PC-3 (cell line): ENCODE measurements around the gene TSNAX. TPM values are rescaled to one million over a fixed set of nuclear protein-coding genes. Genes with fewer than 3 reads are reported as not detected.

ENCODE experiments used
- ATAC-seq: fragments of 200-7000 bp; cut with Tn5 transposase; 2 replicates; pipeline ENCODE4 v1.9.1; 2020; ENCODE audit warnings: mild to moderate bottlenecking, moderate library complexity
- BruUV-seq: library from RNA; stranded (reverse); fragments of 400-500 nt; replicated peaks from 2 replicates; lab custom pipeline; 2021; lab: Mats Ljungman, UMichigan
- CTCF ChIA-PET: fragments of 300-600 bp; sonication (Branson Sonifier 250); formaldehyde crosslinking; loops from one replicate; lab custom pipeline; 2022; ENCODE audit warnings: antibody characterized with exemption; lab: Charles Lee
- POLR2A ChIA-PET: fragments of 300-600 bp; sonication (Branson Sonifier 250); formaldehyde crosslinking; loops from one replicate; lab custom pipeline; 2022; ENCODE audit warnings: antibody characterized with exemption; ENCODE audit not compliant: unreplicated experiment; lab: Charles Lee
- DNase-seq: peaks from one replicate; pipeline ENCODE4 v3.0.0-alpha.2; 2015
- H2AFZ ChIP-seq: fragments of 300-600 bp; sonication (generic); 2 replicates; pipeline ENCODE4 v1.6.0; 2016; ENCODE audit warnings: antibody characterized with exemption, low read length
- H3F3A ChIP-seq: fragments of 300-600 bp; sonication (generic); one replicate; pipeline ENCODE4 v1.6.0; 2017; ENCODE audit warnings: antibody characterized with exemption, low read length, control low read depth, mild to moderate bottlenecking; ENCODE audit not compliant: unreplicated experiment
- H3K27ac ChIP-seq: fragments of 300-600 bp; sonication (generic); 2 replicates; pipeline ENCODE4 v1.5.1; 2016; ENCODE audit warnings: mild to moderate bottlenecking, low read length
- H3K27me3 ChIP-seq: fragments of 300-600 bp; sonication (generic); 2 replicates; pipeline ENCODE4 v1.6.1; 2016; ENCODE audit warnings: low read length, mixed read lengths
- H3K36me3 ChIP-seq: fragments of 300-600 bp; sonication (generic); 2 replicates; pipeline ENCODE4 v1.6.1; 2016; ENCODE audit warnings: low read depth, mixed run types, low read length, mixed read lengths
- H3K4me1 ChIP-seq: fragments of 300-600 bp; sonication (generic); 2 replicates; pipeline ENCODE4 v1.5.1; 2016; ENCODE audit warnings: low read length; ENCODE audit not compliant: insufficient read depth
- H3K4me2 ChIP-seq: fragments of 300-600 bp; sonication (generic); 2 replicates; pipeline ENCODE4 v1.6.0; 2016; ENCODE audit warnings: low read length
- H3K4me3 ChIP-seq: fragments of 300-600 bp; sonication (generic); 2 replicates; pipeline ENCODE4 v1.5.1; 2016; ENCODE audit warnings: mild to moderate bottlenecking, low read length, mixed read lengths
- H3K79me2 ChIP-seq: fragments of 300-600 bp; sonication (generic); 2 replicates; pipeline ENCODE4 v1.6.1; 2017; ENCODE audit warnings: low read length, mixed read lengths
- H3K9ac ChIP-seq: fragments of 300-600 bp; sonication (generic); 2 replicates; pipeline ENCODE4 v1.6.0; 2016; ENCODE audit warnings: mild to moderate bottlenecking, low read length
- H3K9me2 ChIP-seq: fragments of 300-600 bp; sonication (generic); replicated peaks from 2 replicates; pipeline ENCODE4 v1.6.1; 2016; ENCODE audit warnings: mixed run types, low read length, mixed read lengths
- H3K9me3 ChIP-seq: fragments of 300-600 bp; sonication (generic); 2 replicates; pipeline ENCODE4 v1.6.1; 2016; ENCODE audit warnings: low read length, mixed read lengths
- H4K20me1 ChIP-seq: fragments of 300-600 bp; sonication (generic); 2 replicates; pipeline ENCODE4 v1.6.1; 2016; ENCODE audit warnings: low read length, mixed read lengths
- EZH2 ChIP-seq: fragments of 300-600 bp; sonication (generic); IDR thresholded peaks from one replicate; pipeline ENCODE4 v1.6.1; 2017; ENCODE audit warnings: antibody characterized with exemption, mild to moderate bottlenecking, low read length; ENCODE audit not compliant: unreplicated experiment
- EZH2phosphoT487 ChIP-seq: fragments of 300-600 bp; sonication (generic); IDR thresholded peaks from 2 replicates; pipeline ENCODE4 v1.6.1; 2018; ENCODE audit warnings: mild to moderate bottlenecking, antibody characterized with exemption, low read length, borderline replicate concordance
- intact Hi-C: fragments of 100-400 bp; cut with micrococcal nuclease; formaldehyde crosslinking; loops from 2 replicates; pipeline ENCODE4 v1.9.0; 2023
- total RNA-seq: library from RNA; depleted of rRNA; stranded (reverse); fragments of >200 nt; gene quantifications from 2 replicates; pipeline ENCODE4 v1.2.3, GENCODE V29; 2014
- TF ChIP-seq, protein P1 (sequence below): fragments of 300-600 bp; sonication (generic); conservative IDR thresholded peaks from 2 replicates; pipeline ENCODE4 v1.5.1; 2017; ENCODE audit warnings: antibody characterized with exemption, low read depth, mild to moderate bottlenecking, low read length

TSNAX gene
- total RNA-seq, 1 experiment from 2014 or later, result 33.1 TPM

- peak; percentile 99 for ATAC-seq
- Histone ChIP-seq H3K79me2 (no peaks in the 10 kb centered on the region), H3K4me2 (0 out of 2 replicates have a peak overlapping the region, but pooled peaks have one; percentile 25), H3K36me3 (no peaks in the 10 kb centered on the region), H4K20me1 (no peaks in the 10 kb centered on the region), H3K4me3 (no peak overlapping the region), H2AFZ (peak overlapping the region; percentile 58), H3F3A (no peaks in the 10 kb centered on the region), H3K4me1 (peaks cover 4% of the 10 kb centered on the region), H3K9me2 (no peaks in the 10 kb centered on the region), H3K9me3 (no peaks in the 10 kb centered on the region), H3K27me3 (no peaks in the 10 kb centered on the region), H3K9ac (no peak overlapping the region), H3K27ac (peak overlapping the region; percentile 21; the same call in 1 of the 2 replicates)
- ChIA-PET POLR2A (no interaction called here), CTCF (interaction anchor here (0.6 to 0.8 kb wide), 3 partner anchors 17 to 227 kb away, joined by 3 to 5 read pairs (median 4); no protein-coding TSS in a partner anchor)
- intact Hi-C loops, result loop anchor here (1.0 to 5.0 kb wide), 2 partner anchors 162 to 226 kb away; partner anchors contain the start of gene EGLN1
- peak; percentile 86 for DNase-seq
- TF ChIP-seq, protein P1, sequence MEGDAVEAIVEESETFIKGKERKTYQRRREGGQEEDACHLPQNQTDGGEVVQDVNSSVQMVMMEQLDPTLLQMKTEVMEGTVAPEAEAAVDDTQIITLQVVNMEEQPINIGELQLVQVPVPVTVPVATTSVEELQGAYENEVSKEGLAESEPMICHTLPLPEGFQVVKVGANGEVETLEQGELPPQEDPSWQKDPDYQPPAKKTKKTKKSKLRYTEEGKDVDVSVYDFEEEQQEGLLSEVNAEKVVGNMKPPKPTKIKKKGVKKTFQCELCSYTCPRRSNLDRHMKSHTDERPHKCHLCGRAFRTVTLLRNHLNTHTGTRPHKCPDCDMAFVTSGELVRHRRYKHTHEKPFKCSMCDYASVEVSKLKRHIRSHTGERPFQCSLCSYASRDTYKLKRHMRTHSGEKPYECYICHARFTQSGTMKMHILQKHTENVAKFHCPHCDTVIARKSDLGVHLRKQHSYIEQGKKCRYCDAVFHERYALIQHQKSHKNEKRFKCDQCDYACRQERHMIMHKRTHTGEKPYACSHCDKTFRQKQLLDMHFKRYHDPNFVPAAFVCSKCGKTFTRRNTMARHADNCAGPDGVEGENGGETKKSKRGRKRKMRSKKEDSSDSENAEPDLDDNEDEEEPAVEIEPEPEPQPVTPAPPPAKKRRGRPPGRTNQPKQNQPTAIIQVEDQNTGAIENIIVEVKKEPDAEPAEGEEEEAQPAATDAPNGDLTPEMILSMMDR, result peak; percentile 71
- no peak for TF ChIP-seq EZH2
- no TSS peak for BruUV-seq
These were observed 55.6 kb downstream of the TSNAX start for GRCh38 chr1:231584117-231584516.

DNA sequence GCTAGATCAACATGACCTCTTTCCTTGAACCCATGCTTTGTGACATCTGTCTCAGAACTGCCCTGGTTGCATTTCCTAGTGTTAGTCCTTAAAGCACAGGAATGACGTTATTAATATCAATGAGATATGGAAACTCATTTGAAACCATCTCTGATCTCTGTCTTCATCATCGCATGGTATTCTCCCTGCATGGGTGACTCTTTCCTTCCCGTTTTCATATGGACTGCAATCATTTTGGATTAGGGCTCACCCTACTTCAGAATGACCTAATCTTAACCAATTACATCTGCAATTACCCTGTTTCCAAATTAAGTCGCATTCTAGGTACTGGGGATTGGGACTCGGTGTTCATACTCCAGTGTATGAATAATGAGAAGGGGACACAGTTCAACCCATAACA lies 56.5 kb downstream of the TSNAX start:
- Histone ChIP-seq H3K9me3 (no peaks in the 10 kb centered on the region), H3K27ac (no peak overlapping the region), H3K4me1 (peaks cover 4% of the 10 kb centered on the region), H3K9me2 (no peaks in the 10 kb centered on the region), H3K79me2 (no peaks in the 10 kb centered on the region), H3K9ac (no peak overlapping the region), H3K4me2 (no peak overlapping the region), H3K4me3 (no peak overlapping the region), H2AFZ (no peak overlapping the region), H3K27me3 (no peaks in the 10 kb centered on the region), H3F3A (no peaks in the 10 kb centered on the region), H3K36me3 (no peaks in the 10 kb centered on the region), H4K20me1 (no peaks in the 10 kb centered on the region)
- no TSS peak for BruUV-seq
- ChIA-PET CTCF (interaction anchor here (0.6 to 0.7 kb wide), 2 partner anchors 17 to 224 kb away, joined by 3 read pairs; no protein-coding TSS in a partner anchor), POLR2A (no interaction called here)
- DNase-seq, result no peak
- intact Hi-C loops, result loop anchor here (1.0 to 5.0 kb wide), 2 partner anchors 163 to 227 kb away; partner anchors contain the start of gene EGLN1
- ATAC-seq, result no peak
- no peak for TF ChIP-seq EZH2phosphoT487
- no peak for TF ChIP-seq EZH2
- TF ChIP-seq, protein P1, result no peak
